ENCODE data around the gene SQSTM1. TPM values are rescaled to one million over a fixed set of nuclear protein-coding genes. Genes with fewer than 3 reads are reported as not detected.

The SQSTM1 gene
- total and polyA plus RNA-seq, 2 of the 8 experiments (the other 6 are each of a cell fraction or from before 2014, with no cell fraction given): 78.6 to 110 TPM

DNA sequence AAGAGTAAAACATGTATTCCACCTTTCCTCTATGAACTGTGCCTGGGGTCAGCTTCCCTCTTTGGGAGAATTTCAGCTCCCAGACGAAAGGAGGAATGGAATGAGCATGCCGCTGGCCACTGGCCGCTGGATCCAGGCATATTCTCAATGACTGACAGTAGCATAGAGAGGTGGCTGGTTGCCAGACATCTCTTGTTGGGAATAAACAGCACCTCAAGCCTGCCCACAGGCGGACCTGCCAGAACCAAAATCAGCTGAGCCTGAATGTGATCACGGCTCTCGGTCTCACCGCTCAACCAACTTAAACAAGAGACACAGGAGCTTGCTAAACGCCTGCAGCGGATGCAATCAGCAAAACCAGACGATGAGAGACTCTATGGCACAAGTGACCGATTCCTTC, 66.4 kb downstream of the SQSTM1 start:
- Histone ChIP-seq H3K18ac (ENCODE audit: extremely low read depth, low read length) (no peak overlapping the region), H3K36me3 (ENCODE audit: control insufficient read depth in 2 of 4, insufficient read depth in 4 of 4, low read length in 3 of 4) (peaks cover 14 to 49% (median 30%) of the 10 kb centered on the region in 4 experiments), H4K5ac (ENCODE audit: insufficient read length, low read depth, low read length) (no peak overlapping the region), H3K9ac (replicated peaks in 1 of 4; ENCODE audit: extremely low read depth in 1 of 4, low read depth in 3 of 4, low read length in 3 of 4) (no peak overlapping the region), H3K4me1 (replicated peaks in 1 of 4; ENCODE audit: control insufficient read depth in 3 of 4, insufficient read depth in 4 of 4, low read length in 3 of 4) (no peaks in the 10 kb centered on the region), H3K79me1 (ENCODE audit: low read depth, low read length) (peaks cover 3% of the 10 kb centered on the region; the same call in 1 of the 2 replicates), H4K20me1 (replicated peaks in 1 of 2; ENCODE audit: control insufficient read depth in 1 of 2, insufficient read depth in 2 of 2, low read length in 2 of 2) (no peaks in the 10 kb centered on the region), H2BK5ac (ENCODE audit: low read depth, low read length) (no peak overlapping the region), H3K4me2 (ENCODE audit: insufficient read depth in 1 of 2, low read depth in 2 of 2, low read length in 2 of 2) (no peak overlapping the region), H3K79me2 (ENCODE audit: control insufficient read depth in 1 of 2, insufficient read depth in 2 of 2, low read length in 2 of 2) (no peaks in the 10 kb centered on the region), H2BK12ac (ENCODE audit: low read depth, low read length) (no peak overlapping the region), H3K14ac (ENCODE audit: insufficient read length) (no peak overlapping the region), H4K8ac (ENCODE audit: extremely low read depth, insufficient read depth, low read length) (no peak overlapping the region), H2AK5ac (ENCODE audit: low read depth, low read length) (no peak overlapping the region), H3K27ac (ENCODE audit: low read depth, low read length) (no peak overlapping the region), H2BK120ac (replicated peaks; ENCODE audit: low read depth, low read length) (no peak overlapping the region), H2BK15ac (ENCODE audit: low read length) (no peak overlapping the region), H3K4me3 (ENCODE audit: extremely low read depth in 1 of 4, insufficient read depth in 2 of 4, low read depth in 3 of 4, low read length in 4 of 4) (no peak overlapping the region), H3K9me3 (ENCODE audit: insufficient read depth in 2 of 2, low read depth in 1 of 2, low read length in 1 of 2) (peaks cover 8 to 16% of the 10 kb centered on the region in 2 experiments), H3K23me2 (ENCODE audit: low read depth, low read length) (no peaks in the 10 kb centered on the region), H4K91ac (replicated peaks; ENCODE audit: insufficient read length, low read length) (no peak overlapping the region), H3K23ac (ENCODE audit: insufficient read length) (no peak overlapping the region), H3K27me3 (replicated peaks in 1 of 4; ENCODE audit: control insufficient read depth in 3 of 4, extremely low read depth in 1 of 4, insufficient read depth in 3 of 4, low read length in 3 of 4) (no peaks in the 10 kb centered on the region), H3K56ac (replicated peaks; ENCODE audit: insufficient read length, low read depth, low read length) (no peak overlapping the region), H3K4ac (replicated peaks; ENCODE audit: insufficient read length, low read depth, low read length) (no peak overlapping the region), H2AFZ (ENCODE audit: low read length) (no peak overlapping the region), H2BK20ac (ENCODE audit: low read length) (no peak overlapping the region)
- FAIRE-seq: no peak
- TF ChIP-seq CHD2 (IDR thresholded peaks at IDR 0.05; ENCODE audit: low read length) (no peak), EZH2 (IDR thresholded peaks at IDR 0.05; ENCODE audit: low read depth, low read length, severe bottlenecking) (no peak), EP300 (IDR thresholded peaks at IDR 0.05; ENCODE audit: borderline replicate concordance in 1 of 2, low read depth in 2 of 2, low read length in 2 of 2) (no peak), ZNF274 (IDR thresholded peaks at IDR 0.05; ENCODE audit: borderline replicate concordance, extremely low read depth, low read length) (no peak), BACH1 (IDR thresholded peaks at IDR 0.05; ENCODE audit: low read length) (no peak), CHD1 (IDR thresholded peaks at IDR 0.05; ENCODE audit: low read depth, low read length) (no peak), SAP30 (IDR thresholded peaks at IDR 0.05; ENCODE audit: insufficient read depth, insufficient replicate concordance, low read length) (no peak), KDM1A (IDR thresholded peaks at IDR 0.05; ENCODE audit: borderline replicate concordance, low read length) (no peak), POLR2A (IDR thresholded peaks at IDR 0.05; ENCODE audit: control extremely low read depth in 1 of 2, low read depth in 2 of 2, low read length in 2 of 2) (no peak), HDAC6 (IDR thresholded peaks at IDR 0.05; ENCODE audit: low read depth, low read length) (no peak)
- TF ChIP-seq, protein P1, sequence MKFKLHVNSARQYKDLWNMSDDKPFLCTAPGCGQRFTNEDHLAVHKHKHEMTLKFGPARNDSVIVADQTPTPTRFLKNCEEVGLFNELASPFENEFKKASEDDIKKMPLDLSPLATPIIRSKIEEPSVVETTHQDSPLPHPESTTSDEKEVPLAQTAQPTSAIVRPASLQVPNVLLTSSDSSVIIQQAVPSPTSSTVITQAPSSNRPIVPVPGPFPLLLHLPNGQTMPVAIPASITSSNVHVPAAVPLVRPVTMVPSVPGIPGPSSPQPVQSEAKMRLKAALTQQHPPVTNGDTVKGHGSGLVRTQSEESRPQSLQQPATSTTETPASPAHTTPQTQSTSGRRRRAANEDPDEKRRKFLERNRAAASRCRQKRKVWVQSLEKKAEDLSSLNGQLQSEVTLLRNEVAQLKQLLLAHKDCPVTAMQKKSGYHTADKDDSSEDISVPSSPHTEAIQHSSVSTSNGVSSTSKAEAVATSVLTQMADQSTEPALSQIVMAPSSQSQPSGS (IDR thresholded peaks at IDR 0.05; ENCODE audit: low read length): no peak
- TF ChIP-seq, protein P2, sequence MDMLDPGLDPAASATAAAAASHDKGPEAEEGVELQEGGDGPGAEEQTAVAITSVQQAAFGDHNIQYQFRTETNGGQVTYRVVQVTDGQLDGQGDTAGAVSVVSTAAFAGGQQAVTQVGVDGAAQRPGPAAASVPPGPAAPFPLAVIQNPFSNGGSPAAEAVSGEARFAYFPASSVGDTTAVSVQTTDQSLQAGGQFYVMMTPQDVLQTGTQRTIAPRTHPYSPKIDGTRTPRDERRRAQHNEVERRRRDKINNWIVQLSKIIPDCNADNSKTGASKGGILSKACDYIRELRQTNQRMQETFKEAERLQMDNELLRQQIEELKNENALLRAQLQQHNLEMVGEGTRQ (IDR thresholded peaks at IDR 0.05; ENCODE audit: low read length): no peak
- no peak for DNase-seq (ENCODE audit: low read depth in 1 of 2, low spot score in 2 of 2)
- WGBS, 2 experiments (ENCODE audit: extremely low coverage in 1 of 2, insufficient coverage in 1 of 2, insufficient read length in 1 of 2, insufficient replicate concordance in 2 of 2, low coverage in 1 of 2, low lambda C conversion rate in 2 of 2, missing lambda C conversion rate in 1 of 2): 96% methylated on average over 11 of the region's 11 CpGs; no CpG with 5 or more reads in 1 of the 2 experiments
- POLR2A ChIA-PET (ENCODE audit: partially characterized antibody): no interaction called here
- CTCF ChIA-PET (ENCODE audit: partially characterized antibody): interaction anchor here (1.6 to 2.9 kb wide), 4 partner anchors 8 to 124 kb away, joined by 4 to 9 read pairs (median 6); no protein-coding TSS in a partner anchor

All from H1 (cell line).